ENCODE results near the gene AFAP1. TPM values are rescaled to one million over a fixed set of nuclear protein-coding genes. Genes with fewer than 3 reads are reported as not detected.

AFAP1 gene, protein sequence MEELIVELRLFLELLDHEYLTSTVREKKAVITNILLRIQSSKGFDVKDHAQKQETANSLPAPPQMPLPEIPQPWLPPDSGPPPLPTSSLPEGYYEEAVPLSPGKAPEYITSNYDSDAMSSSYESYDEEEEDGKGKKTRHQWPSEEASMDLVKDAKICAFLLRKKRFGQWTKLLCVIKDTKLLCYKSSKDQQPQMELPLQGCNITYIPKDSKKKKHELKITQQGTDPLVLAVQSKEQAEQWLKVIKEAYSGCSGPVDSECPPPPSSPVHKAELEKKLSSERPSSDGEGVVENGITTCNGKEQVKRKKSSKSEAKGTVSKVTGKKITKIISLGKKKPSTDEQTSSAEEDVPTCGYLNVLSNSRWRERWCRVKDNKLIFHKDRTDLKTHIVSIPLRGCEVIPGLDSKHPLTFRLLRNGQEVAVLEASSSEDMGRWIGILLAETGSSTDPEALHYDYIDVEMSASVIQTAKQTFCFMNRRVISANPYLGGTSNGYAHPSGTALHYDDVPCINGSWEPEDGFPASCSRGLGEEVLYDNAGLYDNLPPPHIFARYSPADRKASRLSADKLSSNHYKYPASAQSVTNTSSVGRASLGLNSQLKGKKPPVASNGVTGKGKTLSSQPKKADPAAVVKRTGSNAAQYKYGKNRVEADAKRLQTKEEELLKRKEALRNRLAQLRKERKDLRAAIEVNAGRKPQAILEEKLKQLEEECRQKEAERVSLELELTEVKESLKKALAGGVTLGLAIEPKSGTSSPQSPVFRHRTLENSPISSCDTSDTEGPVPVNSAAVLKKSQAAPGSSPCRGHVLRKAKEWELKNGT
- polyA plus RNA-seq (ENCODE audit: insufficient read length in 4 of 4) = 10 to 100 TPM; 20.0 to 45.8 (median 26.3) TPM

DNA sequence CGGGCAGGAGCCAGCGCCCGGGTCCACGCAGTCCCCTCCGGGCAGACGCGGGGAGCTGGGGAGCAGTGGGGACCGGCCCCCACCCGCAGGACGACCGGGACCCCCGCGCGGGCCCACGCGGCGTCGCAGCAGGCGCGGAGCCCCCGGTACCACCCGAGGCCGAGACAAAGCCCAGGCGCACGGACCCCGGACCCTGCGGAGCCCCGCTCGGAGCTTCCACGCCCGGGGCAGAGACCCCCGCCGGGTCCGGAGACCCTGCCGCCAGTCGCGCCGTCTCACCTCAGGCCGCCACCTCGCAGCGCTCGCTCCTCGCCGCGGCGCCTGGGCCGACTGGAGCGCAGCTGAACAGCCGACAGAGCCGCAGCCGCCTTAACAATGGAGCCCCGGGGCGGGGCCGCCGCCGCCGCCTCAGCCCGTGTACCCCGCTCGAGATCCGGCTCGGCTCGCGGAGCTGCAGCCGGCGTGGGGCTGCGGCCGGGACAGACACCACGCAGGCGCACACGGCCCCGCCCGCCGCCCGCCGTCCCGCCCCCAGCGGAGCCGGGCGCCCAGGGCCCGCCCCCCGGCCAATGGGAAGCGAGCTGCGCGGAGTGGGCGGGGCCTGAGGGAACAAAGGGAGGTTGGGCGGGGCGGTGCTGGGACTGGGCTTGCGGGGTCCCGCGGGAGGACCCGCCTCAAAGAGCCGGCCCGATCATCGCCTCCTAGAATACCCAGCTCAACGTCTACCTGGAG, at the start of gene AFAP1:
Gene AFAP1, minus strand, starts transcription at position 485 of the 732 bp plus-strand sequence. CDS start 67,783 bp downstream, outside the sequence.
- peak; percentile 70 to 88 (median 77) for DNase-seq (ENCODE audit: low read depth in 4 of 4, low spot score in 3 of 4)

DNA sequence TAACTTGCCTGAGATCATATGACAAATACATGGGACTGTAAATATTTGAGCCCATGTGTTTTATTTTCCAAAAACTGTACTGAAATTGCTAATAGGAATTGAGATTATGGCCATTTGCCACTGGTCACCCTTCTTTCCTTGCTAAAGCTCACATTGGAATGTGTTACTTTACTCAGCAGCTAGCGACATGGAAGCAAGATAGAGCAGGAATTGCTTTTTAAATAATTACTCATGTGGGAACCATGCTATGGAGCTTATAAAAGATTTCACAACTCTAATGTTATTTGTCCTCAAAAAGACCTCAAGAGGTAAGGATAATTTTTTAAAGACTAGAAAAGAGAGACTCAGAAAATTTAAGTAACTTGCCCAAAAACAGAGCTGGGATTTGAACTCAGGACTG, 48.8 kb upstream of the AFAP1 start:
- no peak for DNase-seq (ENCODE audit: low read depth in 4 of 4, low spot score in 3 of 4)

DNA sequence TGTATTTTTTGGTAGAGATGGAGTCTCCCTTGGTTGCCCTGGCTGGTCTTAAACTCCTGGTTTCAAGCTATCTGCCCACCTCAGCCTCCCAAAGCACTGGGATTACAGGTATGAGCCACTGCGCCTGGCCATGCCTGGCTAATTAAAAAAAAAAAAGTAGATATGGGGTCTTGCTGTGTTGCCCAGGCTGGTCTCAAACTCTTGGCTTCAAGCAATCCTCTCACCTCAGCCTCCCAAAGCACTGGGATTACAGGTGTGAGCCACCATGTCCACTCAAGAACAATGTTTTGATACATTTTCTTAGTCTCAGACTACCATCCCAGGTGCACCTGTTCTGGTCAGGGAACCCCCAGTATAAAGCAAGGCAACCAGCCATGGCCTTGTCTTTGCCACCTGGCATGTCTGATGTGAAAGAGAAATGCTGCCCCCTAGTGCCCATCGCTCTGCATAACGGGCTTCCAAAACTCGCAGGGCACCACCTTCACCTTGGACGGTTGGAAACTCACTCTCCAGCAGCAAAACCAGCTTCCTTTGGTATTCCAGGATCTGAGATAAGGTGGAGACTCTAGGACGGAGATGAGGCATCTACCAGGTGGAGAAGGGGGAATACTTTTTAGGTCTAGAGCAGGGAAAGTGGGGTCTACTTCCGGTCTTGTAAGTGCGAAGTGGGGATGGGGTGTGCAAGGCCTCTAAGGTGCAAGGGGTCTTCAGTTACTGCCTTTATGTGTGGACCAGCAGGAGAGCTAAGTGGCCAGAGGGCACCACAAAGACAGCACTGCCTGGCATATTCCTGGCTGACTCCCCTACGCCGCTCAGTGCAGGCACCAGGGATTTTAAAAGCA, 47.7 kb upstream of the AFAP1 start:
- no peak for DNase-seq (ENCODE audit: low read depth in 4 of 4, low spot score in 3 of 4)

DNA sequence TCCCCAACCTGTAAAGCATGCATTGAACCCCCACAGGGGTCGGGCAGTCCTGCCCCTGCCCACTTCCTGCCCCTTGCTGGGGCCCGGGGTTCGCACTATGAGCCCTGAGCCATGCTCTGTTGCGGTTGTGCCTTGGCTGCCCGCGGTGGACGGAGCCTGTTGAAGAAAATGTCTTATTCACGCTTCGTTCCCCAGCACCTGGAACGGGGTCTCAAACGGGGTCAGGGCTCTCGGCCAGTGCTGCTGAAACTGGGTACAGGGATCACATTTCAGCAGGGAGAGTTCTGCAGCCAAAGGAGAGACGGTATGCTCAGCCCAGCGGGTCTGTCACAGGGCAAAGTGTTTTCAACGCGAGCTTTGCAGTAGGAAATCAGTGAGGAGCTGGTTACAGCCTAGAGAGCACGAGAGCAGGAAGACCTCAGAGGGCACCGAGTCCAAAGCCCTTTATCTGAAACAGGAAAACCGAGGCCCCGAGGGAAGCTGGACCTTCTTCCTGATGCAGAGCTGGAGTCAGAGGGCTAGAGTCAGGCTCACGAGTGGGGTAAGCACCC, 46.3 kb upstream of the AFAP1 start:
- DNase-seq (ENCODE audit: low read depth in 4 of 4, low spot score in 3 of 4) = no peak

DNA sequence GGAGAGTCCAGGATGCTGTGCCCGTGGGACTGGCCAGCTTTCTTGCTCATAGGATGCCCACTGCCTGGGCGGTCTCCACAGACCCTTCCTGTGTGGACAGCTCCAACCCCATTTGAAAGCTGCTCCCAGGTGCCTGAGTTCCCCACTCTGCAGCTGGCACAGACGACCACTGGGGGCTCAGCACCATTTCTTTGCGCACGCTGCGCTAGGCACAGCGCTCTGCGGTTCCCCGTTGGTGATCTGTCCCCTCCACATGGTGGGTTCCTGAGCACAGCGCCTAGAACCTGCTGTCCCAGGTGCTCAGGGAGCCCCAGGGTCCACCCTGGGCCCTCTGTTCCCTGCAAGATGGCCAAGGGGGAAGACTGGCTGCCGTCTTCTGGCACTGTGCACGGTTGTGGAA, 45.4 kb upstream of the AFAP1 start:
- DNase-seq (ENCODE audit: low read depth in 4 of 4, low spot score in 3 of 4) = no peak

DNA sequence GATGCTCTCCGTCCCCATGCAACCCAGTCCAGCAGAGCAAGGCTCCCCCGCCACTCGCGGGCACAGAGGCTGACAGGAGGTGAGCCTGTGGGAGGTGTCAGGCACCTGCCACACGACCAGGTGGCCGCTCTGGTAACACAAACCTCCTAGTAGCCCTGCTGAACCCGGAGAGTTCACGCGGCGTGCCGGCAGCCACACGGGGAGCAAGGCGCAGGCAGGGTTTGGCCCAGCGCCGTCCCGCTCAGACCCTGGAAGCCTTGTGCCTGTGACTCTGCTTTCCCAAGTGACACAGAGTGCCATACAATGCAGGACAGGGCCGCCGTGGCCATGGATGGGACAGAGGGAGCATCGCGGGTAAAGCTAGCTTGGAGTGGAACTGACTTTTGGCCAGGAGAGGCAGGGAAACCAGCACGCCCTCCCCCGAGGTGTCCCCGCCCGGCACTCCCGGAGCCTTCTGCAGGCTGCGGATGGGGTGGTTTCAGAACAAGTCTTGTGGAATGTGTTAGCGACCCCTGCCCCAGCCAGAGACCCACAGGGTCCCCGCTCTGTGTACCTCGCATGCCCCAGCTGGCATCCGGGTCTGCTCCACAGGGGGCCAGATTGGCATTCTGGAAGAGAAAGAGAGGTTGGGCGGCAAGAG, 44.7 kb upstream of the AFAP1 start:
- DNase-seq (ENCODE audit: low read depth in 4 of 4, low spot score in 3 of 4) = no peak

DNA sequence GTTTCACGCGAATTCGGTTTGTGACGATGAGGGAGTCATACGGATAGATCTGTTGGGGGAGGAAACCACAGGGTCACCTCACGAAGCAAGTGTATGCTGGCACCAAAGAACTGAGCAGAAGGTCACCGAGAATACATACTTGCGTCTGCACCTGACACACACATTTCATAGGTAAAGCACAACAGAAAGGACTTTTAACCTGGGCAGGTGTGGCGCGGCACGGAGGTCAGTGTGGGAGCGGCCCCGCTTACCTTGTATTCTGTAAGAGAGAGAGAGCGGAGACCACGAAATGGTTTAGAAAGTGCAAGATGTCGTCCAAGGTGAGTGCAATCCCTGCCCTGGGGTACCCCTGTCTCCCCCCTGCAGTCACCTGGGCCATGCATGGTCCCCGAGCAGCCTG, 43.6 kb upstream of the AFAP1 start:
- no peak for DNase-seq (ENCODE audit: low read depth in 4 of 4, low spot score in 3 of 4)

DNA sequence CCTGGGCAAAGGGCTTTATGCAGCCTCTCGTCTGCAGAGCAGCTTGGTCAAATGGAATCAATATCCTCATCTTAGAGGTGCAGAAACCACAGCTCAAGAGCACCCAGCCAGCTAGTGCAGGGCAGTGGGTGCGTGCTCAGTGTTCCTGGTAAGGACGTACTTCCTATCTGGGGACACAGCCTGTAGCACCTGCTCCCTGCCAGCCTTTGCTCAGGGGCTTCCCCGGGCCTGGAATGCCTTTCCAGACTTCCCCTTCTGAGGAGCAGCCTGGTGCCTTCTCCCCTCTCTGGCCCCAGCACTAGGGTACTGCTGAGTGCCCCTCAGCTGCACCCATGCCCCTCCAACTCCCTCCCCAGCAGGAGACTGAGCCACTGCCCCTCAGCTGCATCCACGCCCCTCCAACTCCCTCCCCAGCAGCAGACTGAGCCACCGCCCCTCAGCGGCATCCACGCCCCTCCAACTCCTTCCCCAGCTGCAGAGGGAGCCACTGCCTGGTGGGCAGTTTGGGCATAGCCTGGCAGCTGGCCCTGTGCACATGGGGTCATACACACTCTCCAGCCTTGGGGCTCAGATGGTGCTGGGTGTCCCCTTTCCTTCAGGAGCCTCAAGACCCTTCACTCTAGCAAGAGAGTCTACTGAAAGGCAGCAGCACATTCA, 42.2 kb upstream of the AFAP1 start:
- DNase-seq (ENCODE audit: low read depth in 4 of 4, low spot score in 3 of 4) = no peak

DNA sequence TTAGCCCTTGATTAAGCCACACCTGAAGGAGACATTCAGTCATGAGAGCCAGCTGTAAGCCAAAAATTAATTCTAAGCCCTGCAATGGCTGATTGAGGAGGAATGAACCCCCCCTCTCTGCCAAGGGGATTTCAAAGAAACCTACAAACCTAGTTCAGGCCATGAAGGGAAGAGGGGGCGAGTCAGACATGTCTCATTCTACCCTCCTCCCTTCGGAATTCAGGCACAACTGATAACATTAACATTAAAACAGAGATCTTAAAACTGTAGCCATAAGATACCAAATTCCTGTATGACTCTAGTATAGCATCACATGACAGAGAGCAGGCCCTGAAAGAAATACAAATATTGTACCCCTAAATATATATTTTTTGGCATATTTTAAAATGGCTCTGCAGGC, 40.4 kb upstream of the AFAP1 start:
- no peak for DNase-seq (ENCODE audit: low read depth in 4 of 4, low spot score in 3 of 4)

DNA sequence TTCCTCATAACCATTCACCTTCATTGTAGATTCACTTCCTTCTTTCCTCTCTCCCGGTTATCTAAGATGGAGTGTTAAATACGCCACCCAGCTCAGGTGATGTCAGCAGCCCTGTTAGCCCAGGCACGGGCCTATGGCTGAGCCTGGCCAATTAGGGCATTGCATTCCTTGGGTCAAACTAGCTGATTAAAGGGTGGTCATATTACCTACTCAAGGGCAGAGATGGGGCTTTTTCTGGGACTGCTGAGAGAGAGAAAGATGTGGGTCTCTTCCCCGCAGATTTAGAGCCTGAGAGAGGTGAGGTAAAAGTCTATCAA, 39.9 kb upstream of the AFAP1 start:
- DNase-seq (ENCODE audit: low read depth in 4 of 4, low spot score in 3 of 4) = no peak

DNA sequence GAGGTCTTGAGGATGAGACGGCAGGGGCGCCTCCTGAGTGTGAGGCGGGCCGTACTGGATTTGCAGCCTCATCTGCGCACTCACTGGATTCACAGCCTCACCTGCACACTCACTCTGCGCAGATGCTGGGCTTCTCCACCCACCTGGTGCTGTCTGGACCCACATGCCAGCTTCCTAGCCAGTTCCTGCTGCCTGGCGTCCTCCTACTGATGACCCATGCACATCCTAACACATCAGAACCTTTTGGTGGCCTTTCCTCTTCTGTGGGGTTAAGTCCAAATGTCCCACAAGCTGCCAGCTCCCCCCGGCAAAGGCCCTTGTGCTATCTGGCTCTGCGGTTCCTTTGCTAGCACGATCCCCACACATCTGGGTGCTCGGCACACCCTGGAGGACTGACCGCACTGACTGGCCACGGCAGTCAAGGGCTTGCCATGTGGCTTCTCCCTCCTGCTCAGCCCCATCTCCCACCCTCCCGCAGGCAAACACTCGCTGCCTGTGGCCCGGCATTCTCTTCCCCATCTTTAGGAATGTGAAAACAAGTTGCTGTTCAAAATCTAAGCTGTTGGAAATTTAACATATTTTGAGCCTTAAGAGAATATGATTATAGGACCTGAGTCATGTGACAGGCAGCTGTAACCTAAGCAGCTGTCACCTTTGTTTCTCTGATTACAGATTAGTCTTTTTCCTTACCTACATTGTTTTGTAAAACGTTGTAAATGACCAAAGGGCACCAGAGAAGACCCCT, 39.4 kb upstream of the AFAP1 start:
- no peak for DNase-seq (ENCODE audit: low read depth in 4 of 4, low spot score in 3 of 4)

DNA sequence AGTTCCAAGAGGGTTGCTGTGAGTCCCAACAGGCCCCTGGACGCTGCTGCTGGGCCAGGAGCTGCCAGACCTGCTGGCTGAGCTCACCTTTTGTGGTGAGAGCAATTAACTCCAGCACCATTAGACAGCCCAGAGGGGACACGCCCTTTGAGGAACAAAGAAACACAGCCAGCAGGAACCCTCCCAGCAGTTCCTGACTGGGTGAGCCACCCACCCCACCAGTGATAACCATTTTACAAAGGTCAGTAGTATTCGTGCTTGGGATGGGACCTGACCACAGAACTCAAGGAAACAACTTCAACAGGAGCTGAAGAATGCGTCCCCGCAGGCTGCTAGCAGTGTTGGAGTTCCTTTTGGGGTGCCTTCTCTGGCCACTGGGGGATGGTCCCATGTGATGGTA, 38.8 kb upstream of the AFAP1 start:
- DNase-seq (ENCODE audit: low read depth in 4 of 4, low spot score in 3 of 4) = no peak

DNA sequence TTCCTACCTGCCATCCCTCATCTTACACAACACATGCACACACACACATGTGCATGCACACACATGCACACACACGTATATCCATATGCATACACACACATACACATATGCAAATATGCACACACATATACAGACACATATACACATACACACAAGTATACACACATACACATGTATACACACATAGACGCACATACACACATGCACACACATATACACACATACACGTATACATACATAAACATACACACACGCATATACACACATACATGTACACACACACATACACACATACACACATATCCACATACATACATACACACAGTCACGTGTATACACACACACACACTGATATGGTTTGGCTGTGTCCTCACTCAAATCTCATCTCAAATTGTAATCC, 37.0 kb upstream of the AFAP1 start:
- no peak for DNase-seq (ENCODE audit: low read depth in 4 of 4, low spot score in 3 of 4)

DNA sequence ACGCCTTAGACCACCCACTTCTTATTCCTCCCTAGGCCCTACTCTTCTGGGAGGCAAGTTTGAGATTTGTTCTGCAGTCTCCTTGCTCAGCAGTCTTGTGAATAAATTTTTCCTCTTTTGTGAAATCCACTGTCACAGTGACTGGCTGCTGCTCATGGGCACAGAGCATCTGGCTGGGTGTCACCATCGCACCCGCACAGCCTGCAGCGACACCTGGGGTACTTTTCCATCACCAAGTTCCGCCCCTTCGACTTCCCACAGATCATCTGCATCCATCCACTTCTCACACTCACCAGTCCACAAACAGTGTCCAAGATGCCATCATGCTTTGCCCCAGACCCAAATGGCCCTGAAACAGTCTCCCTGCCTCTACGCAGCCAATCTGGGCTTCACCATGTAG, 36.4 kb upstream of the AFAP1 start:
- no peak for DNase-seq (ENCODE audit: low read depth in 4 of 4, low spot score in 3 of 4)

DNA sequence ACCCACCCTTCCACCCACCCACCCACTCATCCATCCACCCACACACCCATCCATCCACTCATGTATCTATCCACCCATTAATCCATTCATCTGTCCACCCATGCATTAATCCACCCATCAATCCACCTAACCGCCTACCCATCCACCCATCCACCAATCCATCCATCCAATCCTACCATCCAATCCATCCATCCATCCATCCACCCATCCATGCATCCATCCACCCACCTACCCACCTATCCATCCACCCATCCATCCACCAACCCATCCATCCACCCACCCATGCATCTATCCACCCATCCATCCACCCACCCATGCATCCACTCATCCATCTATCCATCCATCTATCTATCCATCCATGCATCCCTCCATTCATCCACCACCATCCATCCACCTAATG, 34.8 kb upstream of the AFAP1 start:
- no peak for DNase-seq (ENCODE audit: low read depth in 4 of 4, low spot score in 3 of 4)

DNA sequence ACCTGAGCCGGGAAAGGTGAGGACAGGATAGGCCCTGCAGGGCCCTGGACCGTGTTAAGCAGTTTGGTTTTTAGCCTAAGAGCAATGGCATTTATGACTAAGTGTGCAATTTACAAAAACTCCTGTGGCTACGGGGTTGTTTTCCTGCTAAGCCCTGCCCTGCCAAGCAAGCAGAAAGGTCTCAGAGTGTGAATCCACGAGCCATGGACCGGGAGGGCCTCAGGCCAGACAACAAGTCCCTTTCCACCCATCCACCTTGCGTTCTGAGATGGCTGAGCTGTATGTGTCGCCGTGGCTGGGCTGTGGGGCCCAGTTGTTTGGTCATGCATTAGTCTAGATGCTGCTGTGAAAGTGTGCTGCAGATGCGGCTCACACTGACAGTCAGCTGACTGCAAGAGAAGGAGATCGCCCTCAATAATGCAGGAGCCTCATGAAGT, 33.9 kb upstream of the AFAP1 start:
- DNase-seq (ENCODE audit: low read depth in 4 of 4, low spot score in 3 of 4) = no peak

DNA sequence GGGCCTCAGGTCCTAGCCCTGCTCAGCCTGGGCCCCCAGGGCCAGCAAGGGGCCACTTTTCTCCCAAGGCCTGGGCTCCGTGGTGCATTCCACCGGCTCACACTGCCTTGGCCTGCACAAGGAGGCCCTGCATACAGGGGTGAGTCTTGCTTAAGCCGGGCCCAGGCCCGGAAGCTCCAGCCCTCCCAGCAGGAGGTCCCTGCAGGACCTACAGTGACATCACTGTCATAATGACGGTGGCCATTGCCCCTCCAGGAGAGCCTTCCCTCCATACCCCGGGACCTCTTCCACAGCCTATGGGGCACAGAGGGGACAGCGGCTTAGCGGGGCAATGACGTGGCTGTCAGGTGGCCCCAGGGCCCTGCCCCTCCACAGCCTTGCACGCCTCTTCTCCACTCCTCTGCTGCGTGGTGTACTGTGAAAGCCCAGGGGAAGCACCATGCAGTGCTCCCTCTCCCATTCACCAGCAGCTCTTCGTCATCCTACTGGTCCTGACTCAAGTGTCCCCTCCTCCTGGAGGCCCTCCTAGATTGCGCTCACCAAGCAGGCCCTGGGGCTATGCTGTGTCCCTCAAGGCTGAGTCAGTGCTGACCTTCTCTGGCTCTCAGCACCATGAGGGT, 32.3 kb upstream of the AFAP1 start:
- DNase-seq (ENCODE audit: low read depth in 4 of 4, low spot score in 3 of 4) = no peak

DNA sequence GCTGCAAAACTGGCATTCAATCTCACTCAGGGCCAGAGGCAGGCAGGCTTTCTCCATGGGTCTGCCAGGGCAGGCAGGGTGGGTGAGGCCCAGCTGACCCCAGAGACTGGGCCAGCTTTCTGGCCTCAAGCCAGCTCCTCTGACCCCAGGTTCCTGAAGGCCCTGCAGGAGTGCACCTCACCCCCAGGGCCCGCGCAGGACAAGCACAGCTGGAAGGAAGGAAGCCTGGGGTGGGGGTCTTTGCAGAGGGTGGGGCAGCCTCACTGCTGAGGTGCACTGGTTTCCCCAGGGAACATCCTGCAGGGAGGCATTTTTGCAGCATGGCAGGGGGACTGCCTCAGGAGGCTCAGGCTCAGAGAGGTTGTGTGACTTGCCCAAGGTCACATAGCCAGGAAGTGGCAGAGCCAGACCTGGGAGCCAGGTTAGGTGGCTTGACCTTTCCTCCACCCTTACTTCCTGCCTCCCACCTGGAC, 31.5 kb upstream of the AFAP1 start:
- DNase-seq (ENCODE audit: low read depth in 4 of 4, low spot score in 3 of 4) = no peak
